NCI-H345 (cell line): Measurements from ENCODE around the gene TNS1.

Experiments
- DNase-seq: peaks from one replicate; lab custom pipeline; 2025; lab: John Stamatoyannopoulos, UW

TNS1 gene

GRCh38 chr2:218015586-218016521, 13.1 kb upstream of the TNS1 start:
- no peak for DNase-seq

- no peak for DNase-seq
These were observed 12.2 kb upstream of the TNS1 start for GRCh38 chr2:218014706-218015585.

GRCh38 chr2:218013289-218013688, 10.5 kb upstream of the TNS1 start:
- DNase-seq: no peak

DNA sequence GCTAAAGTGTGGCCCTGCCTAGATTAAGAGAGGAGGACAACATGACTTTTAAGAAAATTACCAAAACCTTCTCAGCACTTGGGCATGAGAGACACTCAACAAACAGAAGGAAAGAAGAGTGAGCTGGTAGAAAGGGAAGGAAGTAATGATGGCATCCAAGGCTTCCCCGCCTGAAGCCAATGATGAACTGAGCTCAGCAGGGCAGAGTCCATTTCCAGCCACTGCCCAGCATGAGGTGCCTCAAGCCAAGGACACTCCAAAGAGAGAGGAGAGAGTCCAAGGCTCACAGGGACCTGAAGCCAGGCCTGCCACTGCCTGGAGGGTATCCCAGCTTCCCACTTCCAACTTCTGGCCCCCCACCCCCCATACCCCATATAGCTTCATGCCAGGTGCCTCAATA, 9.5 kb upstream of the TNS1 start:
- no peak for DNase-seq

- no peak for DNase-seq
These were observed 8.9 kb upstream of the TNS1 start for GRCh38 chr2:218011653-218012040.

GRCh38 chr2:218010984-218011652, 8.3 kb upstream of the TNS1 start:
- peak; percentile 63 for DNase-seq

- DNase-seq: peak; percentile 41
These were observed 7.6 kb upstream of the TNS1 start for GRCh38 chr2:218010140-218010983.

GRCh38 chr2:218009765-218010139, 7.0 kb upstream of the TNS1 start:
- DNase-seq: no peak

DNA sequence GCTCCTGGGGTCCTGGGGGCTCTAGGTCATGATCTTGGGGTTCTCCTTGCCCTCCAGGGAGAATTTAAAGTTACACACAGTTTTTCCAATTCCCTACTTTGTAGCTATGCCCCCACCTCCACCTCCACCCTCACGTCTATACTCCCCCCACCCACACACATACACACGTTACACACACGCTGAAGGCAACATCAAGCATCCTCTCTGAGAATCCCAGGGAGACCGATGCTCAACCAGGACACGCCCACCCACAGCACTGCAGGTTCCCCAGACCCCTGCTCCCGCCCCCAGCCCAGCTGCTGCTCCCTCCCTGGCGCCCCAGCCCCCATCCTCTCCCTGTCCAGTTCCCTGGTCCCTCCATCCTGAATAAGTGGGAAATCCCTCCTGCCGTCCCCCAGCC, 6.4 kb upstream of the TNS1 start:
- no peak for DNase-seq

DNA sequence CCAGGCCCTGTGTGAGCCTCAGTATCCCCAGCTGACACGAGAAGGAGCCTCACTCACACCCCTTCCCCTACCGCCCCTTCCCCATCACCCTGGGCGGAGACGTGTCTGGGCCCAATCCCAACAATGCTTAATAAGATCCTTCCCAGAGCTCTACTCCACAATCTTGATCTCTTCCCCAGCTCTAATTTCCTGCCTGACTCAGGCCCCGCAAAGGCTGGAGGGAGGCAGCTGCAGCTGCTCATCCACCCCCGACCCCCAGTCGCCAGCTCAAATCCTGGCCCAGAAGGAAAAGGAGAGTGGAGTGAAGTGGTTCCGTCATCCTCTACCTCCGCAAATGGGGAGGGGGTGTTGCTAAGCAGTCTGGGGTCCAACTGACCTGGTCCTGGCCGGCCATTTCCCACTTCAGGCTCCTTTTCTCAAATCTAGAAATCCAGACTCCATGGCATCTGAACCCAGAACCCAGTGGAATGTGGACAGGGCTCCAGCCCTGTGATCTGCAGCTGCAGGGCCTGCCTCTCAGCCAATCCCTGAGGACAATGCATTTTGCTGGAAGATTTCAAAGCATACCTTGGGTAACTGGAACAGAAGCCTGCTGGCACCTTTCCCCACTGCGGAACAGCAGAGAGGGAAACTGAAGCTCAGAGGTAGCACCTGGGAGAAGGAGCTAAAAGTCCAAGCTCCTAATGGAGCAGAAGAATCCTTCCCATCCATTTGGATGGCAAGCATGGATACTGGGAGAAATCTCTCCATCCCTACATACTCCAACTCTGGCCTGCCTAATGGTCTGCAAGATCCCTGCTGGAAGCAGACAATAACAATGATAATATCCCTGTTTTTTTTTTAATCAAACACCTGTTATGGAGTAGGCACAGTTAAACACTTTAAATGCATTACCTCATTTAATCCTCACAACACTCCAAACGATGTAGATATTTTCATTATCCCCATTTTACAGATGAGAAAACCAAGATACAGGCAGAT, 5.6 kb upstream of the TNS1 start:
- DNase-seq: no peak

DNA sequence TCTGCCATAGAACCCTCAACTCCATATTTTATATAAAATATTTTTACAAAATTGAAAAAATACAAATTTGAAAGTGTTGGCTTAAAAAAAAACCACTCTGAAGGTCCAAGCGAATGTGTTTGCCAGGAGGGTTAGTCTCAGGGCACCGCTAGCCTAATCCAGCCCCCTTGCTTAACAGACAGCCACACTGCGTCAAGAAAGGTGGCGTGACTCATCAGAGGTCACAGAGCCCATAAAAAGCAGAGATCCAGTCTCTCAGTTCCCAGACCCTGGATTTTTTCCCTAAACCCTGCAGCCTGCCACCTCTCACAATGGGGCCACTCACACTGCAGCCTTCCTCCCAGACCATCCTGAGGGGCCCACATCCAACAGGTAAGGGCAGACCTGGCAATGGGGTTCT, 3.9 kb upstream of the TNS1 start:
- DNase-seq: no peak

DNA sequence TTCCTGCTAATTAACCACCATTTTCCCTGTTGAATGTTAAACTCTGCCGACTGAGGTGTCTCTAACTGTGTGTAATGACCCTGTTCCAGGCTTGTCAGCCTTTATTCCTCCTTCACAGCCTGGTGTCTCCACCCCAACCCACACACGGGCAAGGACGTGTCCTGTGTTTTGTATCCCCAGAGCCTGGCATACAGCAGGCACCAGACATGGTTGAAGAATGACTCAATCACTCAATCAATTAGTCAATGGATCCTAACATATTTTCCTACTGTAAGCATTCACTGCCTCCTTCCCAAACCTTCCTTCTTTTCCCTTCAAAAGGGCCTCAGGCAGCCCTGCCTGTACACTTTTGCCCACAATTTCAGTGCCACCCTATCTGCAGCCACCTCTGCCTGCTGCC, 2.7 kb upstream of the TNS1 start:
- DNase-seq: no peak

GRCh38 chr2:218005028-218005427, 2.2 kb upstream of the TNS1 start:
- DNase-seq: no peak

DNA sequence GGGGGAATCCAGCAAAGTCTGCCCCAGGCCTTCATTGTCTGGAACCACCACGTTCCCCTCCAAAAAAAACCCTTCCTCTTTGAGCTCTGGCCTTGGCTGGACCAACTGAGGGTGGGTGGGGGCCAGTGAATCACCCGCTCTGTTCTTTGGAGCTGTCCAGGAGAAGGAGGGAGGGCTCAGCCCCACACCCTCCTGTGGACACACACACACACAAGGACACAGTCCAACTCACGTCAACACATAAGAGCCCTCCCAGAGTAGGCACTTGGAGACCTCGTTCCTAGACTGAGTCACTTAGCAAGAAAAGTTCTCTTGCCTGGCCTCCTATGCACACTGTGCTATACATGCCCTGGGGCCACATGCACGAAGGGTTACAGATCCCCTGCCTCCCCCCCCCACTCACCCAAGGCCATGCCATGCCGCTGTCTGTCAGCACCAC, 1.2 kb upstream of the TNS1 start:
- no peak for DNase-seq

GRCh38 chr2:218003281-218003944, 618 bp upstream of the TNS1 start:
- DNase-seq: no peak

DNA sequence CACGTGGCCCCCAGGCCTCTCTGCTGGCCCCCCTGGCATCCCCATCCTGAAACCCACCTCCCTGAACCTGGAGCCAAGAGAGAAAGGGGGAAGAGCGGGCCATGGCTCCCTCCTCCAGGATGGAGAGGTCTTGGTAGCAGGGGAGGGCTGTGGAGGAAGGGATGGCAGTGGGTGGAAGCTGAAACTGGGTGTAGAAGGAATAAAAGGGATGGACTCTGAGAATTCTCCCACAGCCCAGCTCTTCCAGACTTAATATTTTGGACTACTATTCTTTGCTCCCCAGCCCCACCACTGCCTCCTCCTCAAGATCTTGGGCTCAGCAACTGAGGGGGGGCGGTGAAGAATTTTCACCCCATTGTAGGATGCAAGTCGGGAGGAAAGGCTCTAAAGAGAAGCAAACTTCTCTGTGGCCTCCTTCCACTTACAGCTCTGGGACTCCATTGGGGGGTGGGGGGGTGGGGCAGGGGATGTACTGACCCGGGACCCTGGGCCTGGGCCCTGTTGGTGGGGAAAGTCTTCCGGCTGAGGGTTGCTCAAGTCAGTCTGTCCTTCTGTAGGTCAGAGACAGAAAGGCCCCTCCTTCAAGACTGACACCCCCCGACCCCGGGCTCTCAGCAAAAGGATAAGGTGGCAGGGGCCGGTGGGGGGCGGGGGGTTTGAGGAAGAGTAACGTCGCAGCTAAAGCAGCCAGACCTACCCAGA, 501 bp downstream of the TNS1 start:
- no peak for DNase-seq

GRCh38 chr2:218001629-218002028, 1.2 kb downstream of the TNS1 start:
- DNase-seq: no peak

DNA sequence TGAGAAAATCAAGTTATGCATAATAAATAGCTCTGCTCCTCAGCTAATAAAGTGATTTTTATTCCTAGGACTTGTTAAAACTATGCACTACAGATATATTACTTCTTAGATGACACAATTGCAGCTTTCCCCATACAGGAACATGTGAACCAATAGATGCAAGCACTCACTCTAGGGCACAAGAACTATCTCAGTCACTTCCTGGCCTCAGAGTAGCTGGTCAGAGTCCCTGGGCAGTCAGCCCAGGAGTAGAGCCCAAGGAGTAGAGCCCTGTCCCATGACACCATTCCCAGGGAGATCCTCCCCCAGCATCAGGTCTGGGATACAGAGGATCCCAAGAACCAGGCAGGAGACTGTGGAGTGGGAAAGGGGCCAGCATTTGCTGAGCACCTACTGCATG, 2.7 kb downstream of the TNS1 start:
- no peak for DNase-seq

GRCh38 chr2:217999595-217999959, 3.2 kb downstream of the TNS1 start:
- no peak for DNase-seq
